Duodenal mucosa (tissue), 2 donors: ENCODE results near the gene SRGAP1.

ENCODE experiments used
- H3K27ac ChIP-seq: one replicate; pipeline ENCODE4 v1.7.0; 2013; ENCODE audit warnings: low read depth, low read length
- H3K27me3 ChIP-seq, 2 donors: one replicate each; pipeline ENCODE4 v1.7.0; 2013; ENCODE audit warnings: low read length in 2 of 2, control low read depth in 1 of 2; ENCODE audit not compliant: insufficient read depth in 2 of 2, control insufficient read depth in 1 of 2
- H3K36me3 ChIP-seq, 2 donors: one replicate each; pipeline ENCODE4 v1.7.0; 2013; ENCODE audit warnings: low read length in 2 of 2, control low read depth in 1 of 2; ENCODE audit not compliant: insufficient read depth in 2 of 2, control insufficient read depth in 1 of 2
- H3K4me1 ChIP-seq, 2 donors: one replicate each; pipeline ENCODE4 v1.7.0; 2013; ENCODE audit warnings: low read length in 2 of 2, control low read depth in 1 of 2; ENCODE audit not compliant: insufficient read depth in 2 of 2, control insufficient read depth in 1 of 2
- H3K4me3 ChIP-seq, 2 donors: one replicate each; pipeline ENCODE4 v1.7.0; 2013; ENCODE audit warnings: low read length in 2 of 2, low read depth in 1 of 2
- H3K9ac ChIP-seq, 2 donors: one replicate each; pipeline ENCODE4 v1.7.0; 2013; ENCODE audit warnings: low read length in 2 of 2, low read depth in 1 of 2
- H3K9me3 ChIP-seq, 2 donors: one replicate each; pipeline ENCODE4 v1.7.0; 2013; ENCODE audit warnings: low read length in 2 of 2, control low read depth in 1 of 2; ENCODE audit not compliant: control insufficient read depth in 1 of 2

The SRGAP1 gene

DNA sequence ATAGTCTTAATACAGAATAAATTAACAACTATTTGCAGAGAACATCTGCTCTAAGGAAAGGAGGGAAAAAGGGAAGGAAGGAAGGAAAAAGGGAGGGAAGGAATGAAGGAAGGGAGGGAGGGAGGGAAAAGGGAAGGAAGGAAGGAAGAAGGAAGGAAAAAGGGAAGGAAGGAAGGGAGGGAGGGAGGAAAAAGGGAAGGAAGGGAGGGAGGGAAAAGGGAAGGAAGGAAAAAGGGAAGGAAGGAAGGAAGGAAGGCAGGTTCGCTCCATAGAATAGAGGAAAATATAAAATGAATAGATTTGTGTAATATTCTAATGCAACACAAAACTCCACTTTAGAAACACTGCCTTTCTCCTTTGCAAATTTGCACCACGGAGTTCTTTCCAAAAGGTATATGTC, 361.0 kb downstream of the SRGAP1 start:
- Histone ChIP-seq H3K9ac (no peak overlapping the region), H3K9me3 (no peaks in the 10 kb centered on the region), H3K4me3 (no peak overlapping the region), H3K27ac (no peak overlapping the region), H3K27me3 (no peaks in the 10 kb centered on the region), H3K4me1 (no peaks in the 10 kb centered on the region), H3K36me3 (peaks cover 0 to 4% of the 10 kb centered on the region in 2 donors)

DNA sequence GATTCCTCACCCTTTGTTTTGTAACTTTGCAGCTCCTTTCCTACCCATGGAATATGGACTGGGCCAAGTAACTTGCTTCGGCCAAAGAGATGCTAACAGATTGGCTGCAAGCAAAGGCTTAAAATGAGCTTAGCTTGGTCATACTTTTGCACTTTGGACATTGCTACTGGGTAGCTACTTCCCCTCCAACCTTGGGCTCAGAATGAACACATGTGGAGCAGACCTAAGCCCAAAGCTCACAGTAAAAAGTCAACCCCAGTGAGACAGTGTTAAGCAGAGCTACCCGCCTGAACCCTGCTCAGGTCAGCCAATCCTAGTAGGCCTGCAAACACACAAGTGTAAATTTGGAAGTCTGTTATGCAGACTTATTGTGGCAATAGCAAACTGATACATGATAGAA, 363.0 kb downstream of the SRGAP1 start:
- Histone ChIP-seq H3K27me3 (no peaks in the 10 kb centered on the region), H3K27ac (no peak overlapping the region), H3K4me1 (no peaks in the 10 kb centered on the region), H3K9ac (no peak overlapping the region), H3K4me3 (no peak overlapping the region), H3K36me3 (peaks cover 0 to 4% of the 10 kb centered on the region in 2 donors), H3K9me3 (no peaks in the 10 kb centered on the region)
